GM19193 (cell line): ENCODE results near the gene OGDHL.

Experiments used
- POLR2A ChIP-seq: IDR thresholded peaks from 4 replicates; pipeline ENCODE4 v1.6.1; 2011; ENCODE audit not compliant: insufficient read depth, insufficient read length; ENCODE audit errors: extremely low read depth

Gene OGDHL

GRCh38 chr10:49744924-49745605, 17.1 kb downstream of the OGDHL start:
- no peak for TF ChIP-seq POLR2A

- no peak for TF ChIP-seq POLR2A
Observed at GRCh38 chr10:49744091-49744685, 17.9 kb downstream of the OGDHL start.

- TF ChIP-seq POLR2A, result no peak
Observed at GRCh38 chr10:49743464-49744075, 18.6 kb downstream of the OGDHL start.

- no peak for TF ChIP-seq POLR2A
Observed at GRCh38 chr10:49742683-49743463, 19.2 kb downstream of the OGDHL start.

- TF ChIP-seq POLR2A, result no peak
Observed at GRCh38 chr10:49741108-49741995, 20.8 kb downstream of the OGDHL start.

- no peak for TF ChIP-seq POLR2A
Observed at GRCh38 chr10:49740346-49741107, 21.6 kb downstream of the OGDHL start.

GRCh38 chr10:49739426-49739825, 22.7 kb downstream of the OGDHL start:
- TF ChIP-seq POLR2A, result no peak

- no peak for TF ChIP-seq POLR2A
Observed at GRCh38 chr10:49738616-49739360, 23.3 kb downstream of the OGDHL start.

- no peak for TF ChIP-seq POLR2A
Observed at GRCh38 chr10:49737474-49738201, 24.5 kb downstream of the OGDHL start.

GRCh38 chr10:49736564-49737113, 25.5 kb downstream of the OGDHL start:
- no peak for TF ChIP-seq POLR2A

GRCh38 chr10:49735848-49736563, 26.1 kb downstream of the OGDHL start:
- TF ChIP-seq POLR2A, result no peak
